ENCODE results near the gene TOE1.

DNA sequence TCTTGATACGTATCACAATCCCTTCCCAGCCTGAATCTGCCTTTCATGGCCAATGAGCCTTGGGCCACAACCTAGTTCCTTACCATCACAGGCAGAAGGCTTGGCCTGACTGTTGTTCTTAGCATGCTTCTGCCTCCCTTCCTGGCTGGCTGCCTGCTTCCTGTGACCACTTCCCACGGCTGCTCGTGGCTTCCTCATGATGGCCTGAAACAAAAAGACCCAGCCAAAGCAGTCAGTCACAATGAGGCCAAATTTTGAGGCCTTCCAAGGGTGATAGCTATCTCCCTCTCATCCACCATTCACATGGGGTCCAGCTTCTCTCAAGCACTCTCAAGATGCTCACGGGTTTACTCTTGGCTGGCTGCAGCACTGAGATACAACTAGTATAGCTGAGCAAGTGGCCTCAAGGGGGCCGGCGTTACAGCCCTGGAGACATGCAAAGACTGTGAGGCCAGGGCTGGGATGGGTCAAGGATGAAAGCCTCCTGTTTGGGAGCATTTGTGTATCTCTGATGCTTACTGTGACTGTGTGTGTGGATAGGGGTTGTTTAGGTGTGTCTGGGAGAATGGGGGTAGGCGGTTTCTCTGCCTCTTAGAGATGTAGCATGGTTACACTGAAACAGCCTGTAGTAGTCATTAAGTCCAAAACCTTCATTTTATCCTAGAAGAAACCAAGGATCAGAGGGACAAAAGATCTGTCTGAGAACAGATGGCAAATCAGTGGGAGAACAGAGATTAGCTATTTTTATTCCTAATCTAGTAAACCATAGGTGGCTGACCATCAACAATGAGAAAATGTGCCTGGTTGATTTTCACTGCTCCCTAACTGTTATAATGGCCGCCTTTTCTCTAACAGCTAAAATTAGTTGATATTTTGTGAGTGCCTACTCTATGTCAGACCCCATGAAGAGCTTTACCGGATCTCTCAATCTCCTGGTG is 5.4 kb upstream of the TOE1 start:
- TF ChIP-seq CEBPB (IDR thresholded peaks at IDR 0.05) (no peak), MAX (IDR thresholded peaks at IDR 0.05) (no peak), RAD21 (IDR thresholded peaks at IDR 0.05; ENCODE audit: low read depth) (no peak)
- TF ChIP-seq, protein P1, sequence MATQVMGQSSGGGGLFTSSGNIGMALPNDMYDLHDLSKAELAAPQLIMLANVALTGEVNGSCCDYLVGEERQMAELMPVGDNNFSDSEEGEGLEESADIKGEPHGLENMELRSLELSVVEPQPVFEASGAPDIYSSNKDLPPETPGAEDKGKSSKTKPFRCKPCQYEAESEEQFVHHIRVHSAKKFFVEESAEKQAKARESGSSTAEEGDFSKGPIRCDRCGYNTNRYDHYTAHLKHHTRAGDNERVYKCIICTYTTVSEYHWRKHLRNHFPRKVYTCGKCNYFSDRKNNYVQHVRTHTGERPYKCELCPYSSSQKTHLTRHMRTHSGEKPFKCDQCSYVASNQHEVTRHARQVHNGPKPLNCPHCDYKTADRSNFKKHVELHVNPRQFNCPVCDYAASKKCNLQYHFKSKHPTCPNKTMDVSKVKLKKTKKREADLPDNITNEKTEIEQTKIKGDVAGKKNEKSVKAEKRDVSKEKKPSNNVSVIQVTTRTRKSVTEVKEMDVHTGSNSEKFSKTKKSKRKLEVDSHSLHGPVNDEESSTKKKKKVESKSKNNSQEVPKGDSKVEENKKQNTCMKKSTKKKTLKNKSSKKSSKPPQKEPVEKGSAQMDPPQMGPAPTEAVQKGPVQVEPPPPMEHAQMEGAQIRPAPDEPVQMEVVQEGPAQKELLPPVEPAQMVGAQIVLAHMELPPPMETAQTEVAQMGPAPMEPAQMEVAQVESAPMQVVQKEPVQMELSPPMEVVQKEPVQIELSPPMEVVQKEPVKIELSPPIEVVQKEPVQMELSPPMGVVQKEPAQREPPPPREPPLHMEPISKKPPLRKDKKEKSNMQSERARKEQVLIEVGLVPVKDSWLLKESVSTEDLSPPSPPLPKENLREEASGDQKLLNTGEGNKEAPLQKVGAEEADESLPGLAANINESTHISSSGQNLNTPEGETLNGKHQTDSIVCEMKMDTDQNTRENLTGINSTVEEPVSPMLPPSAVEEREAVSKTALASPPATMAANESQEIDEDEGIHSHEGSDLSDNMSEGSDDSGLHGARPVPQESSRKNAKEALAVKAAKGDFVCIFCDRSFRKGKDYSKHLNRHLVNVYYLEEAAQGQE (IDR thresholded peaks at IDR 0.05; ENCODE audit: low read depth), result no peak

All from Ishikawa (cell line).